Measurements from ENCODE around the gene ROR1. TPM values are rescaled to one million over a fixed set of nuclear protein-coding genes. Genes with fewer than 3 reads are reported as not detected.

Gene ROR1
- total RNA-seq, 1 donor from 2014 or later: 2.5 TPM

GRCh38 chr1:64004451-64005025 is 230.7 kb downstream of the ROR1 start:
- no peak for DNase-seq (ENCODE audit: low read depth, low spot score)

DNA sequence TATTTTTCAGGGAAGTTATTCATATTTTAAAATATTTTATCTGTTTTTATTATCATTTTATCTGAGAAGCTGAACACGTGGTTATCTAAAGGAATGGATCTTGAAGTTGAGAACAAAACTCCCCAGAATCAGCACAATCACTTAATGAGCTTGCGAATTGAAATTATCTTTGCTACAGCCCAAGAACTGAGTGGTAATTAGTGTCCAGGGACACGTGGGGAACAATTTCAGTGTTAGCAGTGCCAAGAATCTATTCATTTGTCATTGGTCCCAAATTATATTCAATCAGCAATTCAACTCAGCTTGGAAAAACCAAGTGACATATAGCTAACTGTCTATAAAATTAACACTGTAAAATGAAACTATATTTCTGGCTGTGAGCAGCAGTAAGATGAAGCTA is 232.0 kb downstream of the ROR1 start:
- no peak for DNase-seq (ENCODE audit: low read depth, low spot score)

DNA sequence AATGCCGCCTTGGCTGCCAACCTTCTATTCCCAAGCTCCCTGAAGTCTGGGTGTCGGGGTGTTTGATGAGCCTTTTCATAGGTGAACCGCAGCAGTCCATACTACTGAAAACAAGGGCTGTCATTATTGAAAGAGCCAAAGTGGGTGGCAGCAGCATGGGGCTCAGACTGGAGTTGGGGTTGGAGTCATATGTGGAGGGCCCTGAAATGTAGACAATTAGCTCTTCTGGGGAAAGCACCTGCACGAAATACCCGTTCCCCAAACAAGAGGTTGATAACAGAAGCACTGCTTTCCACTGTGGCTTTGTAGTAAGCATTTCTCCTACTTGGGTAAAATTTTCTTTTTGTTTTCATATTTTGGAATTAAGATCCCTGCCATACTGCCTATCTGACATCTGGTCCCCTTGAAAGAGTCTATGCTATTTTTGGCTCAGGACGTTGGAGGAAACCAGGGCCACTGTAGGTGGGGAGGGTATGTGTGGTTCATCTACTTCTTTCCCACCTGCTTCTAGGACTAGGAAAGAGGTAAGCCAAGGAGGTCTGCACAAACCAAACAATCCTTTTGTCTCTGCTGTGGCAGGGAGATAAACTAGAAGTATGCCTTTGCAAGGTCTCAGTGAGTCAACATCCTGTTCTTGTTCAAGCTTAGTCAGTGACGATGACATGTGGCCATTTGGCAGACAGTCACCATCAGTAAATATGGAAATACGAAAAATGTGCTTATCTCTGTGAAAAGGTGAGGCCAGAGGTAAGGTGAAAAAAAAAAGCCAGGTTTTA is 232.6 kb downstream of the ROR1 start:
- DNase-seq (ENCODE audit: low read depth, low spot score): peak; percentile 77

- no peak for DNase-seq (ENCODE audit: low read depth, low spot score)
These were observed 236.5 kb downstream of the ROR1 start for GRCh38 chr1:64010316-64010715.

DNA sequence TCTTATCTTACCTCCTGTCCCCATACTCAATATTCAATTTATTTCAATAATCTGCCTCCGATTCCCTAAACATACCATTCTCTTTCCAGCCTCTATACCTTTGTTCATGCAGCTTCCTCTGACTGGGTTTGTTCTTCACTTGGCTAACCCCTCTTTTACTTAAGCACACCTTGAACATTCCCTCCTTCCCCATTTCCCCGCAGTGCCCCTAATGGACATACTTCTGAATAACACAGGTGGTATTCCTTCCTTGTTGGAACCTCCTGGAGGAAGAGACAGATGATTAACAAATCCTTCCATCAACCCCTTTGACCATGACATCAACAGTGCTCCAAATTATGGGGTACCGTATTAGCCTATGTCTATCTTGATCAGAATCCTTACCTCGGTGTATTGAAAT is 239.6 kb downstream of the ROR1 start:
- DNase-seq (ENCODE audit: low read depth, low spot score): no peak

GRCh38 chr1:64019818-64020217 is 246.0 kb downstream of the ROR1 start:
- no peak for DNase-seq (ENCODE audit: low read depth, low spot score)

GRCh38 chr1:64021066-64021465 is 247.2 kb downstream of the ROR1 start:
- no peak for DNase-seq (ENCODE audit: low read depth, low spot score)

DNA sequence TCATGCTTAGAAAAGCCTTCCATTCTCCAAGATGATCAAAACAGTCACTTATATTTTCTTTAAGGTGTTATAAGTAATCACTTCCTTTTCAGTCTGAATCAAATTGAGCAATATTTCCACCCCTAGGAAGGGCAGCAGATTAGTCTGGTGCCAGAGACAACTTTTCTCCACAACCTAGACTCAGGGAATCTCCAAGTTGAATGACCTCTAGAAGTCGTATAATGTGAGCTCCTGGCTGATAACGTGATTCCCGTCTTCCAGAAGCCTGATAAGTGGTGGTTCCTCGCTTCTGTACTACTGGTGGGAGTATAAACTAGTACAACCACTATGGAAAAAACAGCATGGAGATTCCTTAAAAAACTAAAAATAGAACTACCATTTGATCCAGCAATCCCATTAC is 251.2 kb downstream of the ROR1 start:
- DNase-seq (ENCODE audit: low read depth, low spot score): no peak

DNA sequence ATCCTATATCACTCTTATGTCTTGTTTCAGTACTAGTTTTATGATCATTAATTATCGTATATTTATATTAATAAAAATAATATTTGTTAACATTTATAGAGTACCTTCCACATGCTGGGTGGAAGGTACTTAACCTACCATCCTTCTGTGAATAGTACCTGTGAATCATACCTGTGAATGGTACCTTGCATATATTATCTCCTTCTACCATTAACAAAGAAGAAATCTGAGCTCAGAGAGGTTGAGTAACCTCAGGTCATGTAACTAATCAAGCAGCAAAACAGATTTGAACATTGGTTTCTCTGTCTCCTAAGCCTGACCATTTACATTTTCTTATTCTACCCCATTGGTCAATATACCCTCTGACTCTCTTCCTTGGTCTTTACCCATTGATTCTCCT is 255.2 kb downstream of the ROR1 start:
- no peak for DNase-seq (ENCODE audit: low read depth, low spot score)

- DNase-seq (ENCODE audit: low read depth, low spot score): no peak
These were observed 256.6 kb downstream of the ROR1 start for GRCh38 chr1:64030411-64030810.

- DNase-seq (ENCODE audit: low read depth, low spot score): no peak
These were observed 257.4 kb downstream of the ROR1 start for GRCh38 chr1:64031236-64031635.

DNA sequence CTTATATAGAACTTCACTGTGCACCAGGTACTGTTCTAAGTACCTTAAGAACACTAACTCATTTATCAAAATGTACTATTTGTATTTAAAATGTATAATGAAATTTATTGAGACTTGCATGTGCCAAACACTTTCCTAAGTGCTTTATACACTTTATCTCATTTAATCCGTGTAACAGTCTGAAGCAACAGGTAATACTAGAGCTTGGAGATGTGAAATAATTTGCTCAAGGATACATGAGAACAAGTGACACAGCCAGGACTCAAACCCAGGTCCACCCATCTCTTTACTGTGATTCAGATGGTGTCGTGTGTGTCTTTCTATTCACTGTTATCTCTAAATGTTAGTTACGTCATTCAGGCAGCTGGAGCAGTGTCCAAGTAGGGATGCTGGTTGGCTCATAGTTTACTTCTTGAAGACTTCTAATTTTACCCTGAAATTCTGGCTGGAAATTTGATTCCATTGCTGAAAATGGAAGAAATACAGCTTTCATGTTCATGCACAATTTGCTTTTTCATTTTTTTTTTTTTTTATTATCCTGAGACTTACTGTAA is 259.9 kb downstream of the ROR1 start:
- DNase-seq (ENCODE audit: low read depth, low spot score): no peak

- no peak for DNase-seq (ENCODE audit: low read depth, low spot score)
These were observed 262.7 kb downstream of the ROR1 start for GRCh38 chr1:64036549-64036948.

DNA sequence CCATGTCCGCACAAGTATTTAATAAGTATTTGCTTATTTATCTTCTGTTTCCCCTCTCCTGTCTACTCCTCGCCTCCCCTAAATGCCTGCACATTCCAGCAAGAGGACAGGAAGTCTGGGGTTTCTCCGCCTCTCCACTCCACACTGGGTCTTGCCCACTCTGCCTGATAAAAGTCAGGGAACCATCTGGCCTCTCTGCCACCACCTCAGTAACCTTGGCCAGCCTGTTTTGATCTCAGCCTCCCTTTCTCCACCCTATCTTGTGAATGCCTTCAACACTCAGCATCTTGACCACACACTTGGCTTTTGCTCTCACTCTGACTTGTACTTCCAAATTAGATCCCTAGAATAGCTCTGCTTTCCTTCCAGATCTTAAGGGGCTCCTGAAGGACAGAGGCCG is 264.3 kb downstream of the ROR1 start:
- DNase-seq (ENCODE audit: low read depth, low spot score): no peak

DNA sequence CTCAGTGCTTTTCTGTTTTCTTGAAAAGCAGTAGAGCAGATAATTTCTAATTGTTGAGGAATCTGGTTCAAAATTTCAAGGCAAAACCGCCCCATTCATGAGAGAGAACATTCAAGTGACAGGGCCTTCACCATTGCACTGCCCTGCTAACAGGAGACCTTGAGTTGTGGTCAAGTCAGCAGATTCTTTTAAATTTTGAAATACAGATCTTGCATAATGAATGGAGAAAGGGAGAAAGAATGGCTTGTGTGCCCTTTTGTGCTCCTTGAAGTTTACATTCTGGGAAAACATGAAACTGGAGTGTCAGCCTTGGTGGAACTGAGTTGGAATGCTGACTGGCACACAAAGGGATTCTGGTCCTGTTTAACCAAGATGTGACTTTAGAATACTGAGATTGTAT is 265.1 kb downstream of the ROR1 start:
- DNase-seq (ENCODE audit: low read depth, low spot score): no peak

GRCh38 chr1:64039390-64039926 is 265.6 kb downstream of the ROR1 start:
- DNase-seq (ENCODE audit: low read depth, low spot score): peak; percentile 78

GRCh38 chr1:64041371-64042131 is 267.7 kb downstream of the ROR1 start:
- no peak for DNase-seq (ENCODE audit: low read depth, low spot score)

- peak; percentile 67 for DNase-seq (ENCODE audit: low read depth, low spot score)
These were observed 268.7 kb downstream of the ROR1 start for GRCh38 chr1:64042331-64043100.

GRCh38 chr1:64043288-64043687 is 269.5 kb downstream of the ROR1 start:
- no peak for DNase-seq (ENCODE audit: low read depth, low spot score)

GRCh38 chr1:64043976-64044375 is 270.2 kb downstream of the ROR1 start:
- no peak for DNase-seq (ENCODE audit: low read depth, low spot score)

DNA sequence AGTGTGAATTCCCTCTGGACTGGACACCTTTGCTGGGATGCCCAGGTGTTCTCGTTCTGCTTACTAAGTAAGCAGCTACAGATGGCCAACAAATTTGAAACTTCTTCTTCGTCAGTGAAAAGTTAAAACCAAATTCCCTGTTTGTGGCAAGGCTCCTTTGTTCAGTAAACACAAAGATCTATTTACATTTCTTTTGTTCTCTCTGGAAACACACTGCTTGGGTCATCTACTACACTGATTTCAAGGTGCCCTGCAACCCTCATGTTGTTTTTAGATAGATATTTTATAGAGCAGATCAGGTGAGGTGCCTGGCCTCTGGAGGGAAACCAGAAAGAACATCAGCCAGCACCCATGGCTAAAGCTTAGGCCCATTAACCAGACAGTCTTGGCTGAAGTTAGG is 272.4 kb downstream of the ROR1 start:
- no peak for DNase-seq (ENCODE audit: low read depth, low spot score)
